Subcutaneous abdominal adipose tissue (tissue), 5 donors: Measurements from ENCODE around the gene STXBP1.

Source experiments
- H3K27ac ChIP-seq: one replicate; pipeline ENCODE4 v1.7.0; 2013; ENCODE audit warnings: low read depth, mild to moderate bottlenecking, inconsistent platforms, low read length, moderate library complexity
- H3K27me3 ChIP-seq, 5 donors: one replicate each; pipeline ENCODE4 v1.7.0; 2013; ENCODE audit warnings: low read length in 5 of 5, inconsistent platforms in 1 of 5; ENCODE audit not compliant: control insufficient read depth in 5 of 5, insufficient read depth in 4 of 5
- H3K36me3 ChIP-seq, 5 donors: one replicate each; pipeline ENCODE4 v1.7.0; 2013; ENCODE audit warnings: low read length in 5 of 5; ENCODE audit not compliant: control insufficient read depth in 5 of 5, insufficient read depth in 5 of 5
- H3K4me1 ChIP-seq, 5 donors: one replicate each; pipeline ENCODE4 v1.7.0; 2013; ENCODE audit warnings: low read length in 5 of 5, mild to moderate bottlenecking in 3 of 5, moderate library complexity in 1 of 5; ENCODE audit not compliant: control insufficient read depth in 5 of 5, insufficient read depth in 5 of 5
- H3K4me3 ChIP-seq, 5 donors: one replicate each; pipeline ENCODE4 v1.7.0; 2013; ENCODE audit warnings: low read length in 5 of 5, low read depth in 1 of 5
- H3K9ac ChIP-seq, 5 donors: one replicate each; pipeline ENCODE4 v1.7.0; 2013; ENCODE audit warnings: low read length in 5 of 5, mild to moderate bottlenecking in 4 of 5, moderate library complexity in 3 of 5
- H3K9me3 ChIP-seq, 5 donors: one replicate each; pipeline ENCODE4 v1.7.0; 2013; ENCODE audit warnings: low read length in 5 of 5; ENCODE audit not compliant: control insufficient read depth in 5 of 5
- donor health status: healthy.
- donor health status: healthy.
- donor health status: healthy.
- donor health status: healthy.
- donor health status: healthy.

The STXBP1 gene

GRCh38 chr9:127686461-127687393, 74.7 kb downstream of the STXBP1 start:
- no peak overlapping the region for H3K9ac ChIP-seq
- no peaks in the 10 kb centered on the region for H3K27me3 ChIP-seq

GRCh38 chr9:127689329-127690000, 77.4 kb downstream of the STXBP1 start:
- no peaks in the 10 kb centered on the region for H3K27me3 ChIP-seq
- peaks cover 0 to 14% (median 0%) of the 10 kb centered on the region in 5 donors for H3K4me1 ChIP-seq
- H3K27ac ChIP-seq, result no peak overlapping the region
- no peak overlapping the region for H3K4me3 ChIP-seq
- H3K36me3 ChIP-seq, result peaks cover 3 to 85% (median 68%) of the 10 kb centered on the region in 5 donors
- H3K9ac ChIP-seq, result no peak overlapping the region
- no peaks in the 10 kb centered on the region for H3K9me3 ChIP-seq

More at GRCh38 chr9:127686461-127687393, 74.7 kb downstream of the STXBP1 start:
- H3K4me3 ChIP-seq, result no peak overlapping the region
- H3K27ac ChIP-seq, result no peak overlapping the region
- peaks cover 3 to 95% (median 88%) of the 10 kb centered on the region in 5 donors for H3K36me3 ChIP-seq
- peaks cover 0 to 14% (median 0%) of the 10 kb centered on the region in 5 donors for H3K4me1 ChIP-seq
- H3K9me3 ChIP-seq, result no peaks in the 10 kb centered on the region

- Histone ChIP-seq H3K36me3 (peaks cover 3 to 76% (median 61%) of the 10 kb centered on the region in 5 donors), H3K4me1 (peaks cover 0 to 14% (median 0%) of the 10 kb centered on the region in 5 donors), H3K27ac (no peak overlapping the region), H3K4me3 (no peak overlapping the region), H3K9me3 (no peaks in the 10 kb centered on the region), H3K9ac (no peak overlapping the region), H3K27me3 (no peaks in the 10 kb centered on the region)
Measured at GRCh38 chr9:127690735-127691134, 78.7 kb downstream of the STXBP1 start.

DNA sequence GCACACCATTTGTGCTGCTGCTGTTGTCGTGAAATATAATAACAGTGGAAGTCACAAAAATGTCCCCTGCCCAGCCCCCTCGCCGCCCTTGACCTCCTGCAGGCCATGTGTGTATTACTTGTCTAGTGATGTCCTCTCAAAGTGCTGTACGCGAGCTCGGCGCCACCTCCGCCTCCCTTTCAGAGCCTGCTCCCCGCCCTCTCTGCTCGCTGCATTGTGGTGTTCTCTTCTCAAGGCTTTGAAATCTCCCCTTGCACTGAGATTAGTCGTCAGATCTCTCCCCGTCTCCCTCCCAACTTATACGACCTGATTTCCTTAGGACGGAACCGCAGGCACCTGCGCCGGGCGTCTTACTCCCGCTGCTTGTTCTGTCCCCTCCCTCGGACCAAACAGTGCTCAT, 80.0 kb downstream of the STXBP1 start:
- H3K9ac ChIP-seq, result no peak overlapping the region
- peaks cover 3 to 63% (median 48%) of the 10 kb centered on the region in 5 donors for H3K36me3 ChIP-seq
- H3K9me3 ChIP-seq, result no peaks in the 10 kb centered on the region
- no peak overlapping the region for H3K27ac ChIP-seq
- H3K4me3 ChIP-seq, result no peak overlapping the region
- H3K4me1 ChIP-seq, result peaks cover 0 to 17% (median 0%) of the 10 kb centered on the region in 5 donors
- no peaks in the 10 kb centered on the region for H3K27me3 ChIP-seq

DNA sequence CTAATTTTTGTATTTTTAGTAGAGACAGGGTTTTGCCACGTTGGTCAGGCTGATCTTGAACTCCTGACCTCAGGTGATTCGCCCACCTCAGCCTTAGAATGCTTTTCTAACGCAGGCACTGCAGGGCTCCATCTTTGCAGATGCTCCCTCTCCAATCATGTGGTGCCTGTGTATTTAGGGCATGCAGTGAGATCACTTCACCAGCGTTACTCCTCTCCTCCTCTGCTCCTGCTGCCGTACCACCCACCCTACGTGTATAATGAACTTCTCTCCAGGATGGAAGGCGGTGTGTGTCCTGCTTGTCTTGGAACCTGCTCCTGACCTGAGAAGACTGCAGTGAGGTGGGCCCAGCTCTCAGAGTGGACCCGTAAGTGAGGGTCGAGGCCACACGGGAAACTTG, 81.1 kb downstream of the STXBP1 start:
- Histone ChIP-seq H3K27ac (no peak overlapping the region), H3K27me3 (no peaks in the 10 kb centered on the region), H3K4me3 (no peak overlapping the region), H3K9me3 (no peaks in the 10 kb centered on the region), H3K4me1 (peaks cover 0 to 21% (median 0%) of the 10 kb centered on the region in 5 donors), H3K9ac (no peak overlapping the region), H3K36me3 (peaks cover 3 to 53% (median 39%) of the 10 kb centered on the region in 5 donors)

DNA sequence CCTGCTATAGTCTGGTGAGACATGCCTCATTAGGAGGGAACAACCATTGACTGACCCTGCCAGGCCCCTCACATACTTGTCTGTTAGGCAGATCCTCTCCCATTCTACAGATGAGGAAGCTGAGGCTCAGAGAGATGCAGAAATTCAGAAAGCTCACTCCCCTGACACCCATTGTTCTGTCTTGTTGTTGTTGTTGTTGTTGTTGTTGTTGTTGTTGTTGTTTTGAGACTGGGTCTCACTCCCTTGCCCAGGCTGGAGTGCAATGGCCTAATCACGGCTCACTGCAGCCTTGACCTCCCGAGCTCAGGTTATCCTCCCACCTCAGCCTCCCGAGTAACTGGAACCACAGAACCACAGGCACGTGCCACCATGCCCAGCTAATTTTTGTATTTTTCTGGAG, 81.6 kb downstream of the STXBP1 start:
- no peaks in the 10 kb centered on the region for H3K9me3 ChIP-seq
- peaks cover 3 to 48% (median 37%) of the 10 kb centered on the region in 5 donors for H3K36me3 ChIP-seq
- no peak overlapping the region for H3K27ac ChIP-seq
- H3K4me1 ChIP-seq, result peaks cover 0 to 20% (median under 1%) of the 10 kb centered on the region in 5 donors
- no peak overlapping the region for H3K9ac ChIP-seq
- H3K4me3 ChIP-seq, result no peak overlapping the region
- no peaks in the 10 kb centered on the region for H3K27me3 ChIP-seq

DNA sequence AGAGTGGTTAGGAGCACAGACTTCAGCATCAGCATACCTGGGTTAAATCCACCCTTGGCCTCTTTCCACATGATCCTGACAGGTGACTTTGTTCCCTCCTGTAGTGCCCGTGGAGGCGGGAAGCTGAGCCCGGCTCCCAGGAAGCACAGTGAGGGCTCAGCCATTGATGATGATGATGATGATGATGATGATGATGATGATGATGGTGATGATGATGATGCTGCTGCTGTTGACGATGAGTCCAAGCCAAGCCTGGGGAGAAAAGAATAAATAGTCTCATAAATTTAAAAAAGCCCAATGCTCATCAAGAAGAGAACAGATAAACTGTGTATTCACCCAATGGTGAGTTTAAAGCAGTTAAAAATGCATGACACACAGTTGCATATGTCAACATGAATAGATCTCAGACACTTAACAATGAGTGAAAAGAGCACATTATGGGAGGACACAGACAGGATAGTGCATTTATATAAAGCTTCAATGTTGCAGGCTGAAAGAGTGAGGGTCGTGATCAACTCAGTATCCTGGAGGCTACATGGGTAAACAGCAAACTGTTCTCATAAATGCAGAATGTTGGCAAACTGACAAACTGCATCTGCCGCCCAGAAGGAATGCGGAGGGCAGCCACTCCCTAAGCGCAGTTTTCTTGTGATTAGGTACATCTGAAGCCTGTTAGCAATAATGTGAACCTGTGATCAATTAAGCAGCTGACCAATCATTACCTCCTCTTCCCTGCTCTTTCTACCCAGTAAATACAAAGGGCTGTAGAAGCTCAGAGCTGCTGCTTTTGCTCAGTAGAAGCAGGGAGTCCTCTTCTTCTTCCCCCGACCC, 83.0 kb downstream of the STXBP1 start:
- Histone ChIP-seq H3K9ac (no peak overlapping the region), H3K4me3 (no peak overlapping the region), H3K27ac (no peak overlapping the region), H3K36me3 (peaks cover 3 to 33% (median 28%) of the 10 kb centered on the region in 5 donors), H3K4me1 (peaks cover 0 to 17% (median 11%) of the 10 kb centered on the region in 5 donors), H3K27me3 (no peaks in the 10 kb centered on the region), H3K9me3 (no peaks in the 10 kb centered on the region)

DNA sequence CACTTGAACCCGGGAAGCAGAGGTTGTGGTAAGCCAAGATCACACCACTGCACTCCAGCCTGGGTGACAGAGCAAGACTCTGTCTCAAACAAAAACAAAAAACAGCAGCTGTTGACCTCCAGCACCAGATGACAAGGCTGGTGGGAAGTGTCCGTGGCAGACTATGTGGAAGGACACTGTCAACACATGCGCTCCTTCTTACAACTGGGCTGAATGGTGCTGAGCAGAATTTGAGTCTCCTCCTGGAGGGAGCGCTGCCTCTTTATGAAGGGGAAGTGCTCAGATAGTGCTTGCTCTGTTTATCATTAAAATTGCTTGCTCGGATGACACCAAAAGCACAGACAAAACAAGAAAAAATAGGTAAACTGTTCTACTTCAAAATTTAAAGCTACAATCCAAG, 85.5 kb downstream of the STXBP1 start:
- H3K4me1 ChIP-seq, result peaks cover 0 to 17% (median 11%) of the 10 kb centered on the region in 5 donors
- H3K27ac ChIP-seq, result no peak overlapping the region
- no peak overlapping the region for H3K9ac ChIP-seq
- H3K4me3 ChIP-seq, result no peak overlapping the region
- H3K9me3 ChIP-seq, result no peaks in the 10 kb centered on the region
- peaks cover 0 to 10% (median 7%) of the 10 kb centered on the region in 5 donors for H3K36me3 ChIP-seq
- no peaks in the 10 kb centered on the region for H3K27me3 ChIP-seq

DNA sequence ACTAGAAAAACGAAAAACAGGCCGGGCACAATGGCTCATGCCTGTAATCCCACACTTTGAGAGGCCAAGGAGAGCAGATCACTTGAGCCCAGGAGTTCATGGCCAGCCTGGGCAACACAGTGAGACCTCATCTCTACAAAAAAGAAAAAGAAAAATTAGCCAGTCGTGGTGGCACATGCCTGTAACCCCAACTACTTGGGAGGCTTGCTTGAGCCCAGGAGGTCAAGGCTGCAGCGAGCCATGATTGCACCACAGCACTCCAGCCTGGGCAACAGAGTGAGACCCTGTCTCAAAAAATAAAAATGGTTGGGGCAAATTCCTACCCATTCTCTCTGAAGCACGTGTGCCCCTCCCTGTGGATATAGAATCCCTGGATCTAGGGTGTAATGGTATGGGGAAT, 86.3 kb downstream of the STXBP1 start:
- Histone ChIP-seq H3K36me3 (peaks cover 0 to 4% (median 4%) of the 10 kb centered on the region in 5 donors), H3K27me3 (no peaks in the 10 kb centered on the region), H3K4me3 (no peak overlapping the region), H3K27ac (no peak overlapping the region), H3K4me1 (peaks cover 0 to 17% (median 11%) of the 10 kb centered on the region in 5 donors), H3K9ac (no peak overlapping the region), H3K9me3 (no peaks in the 10 kb centered on the region)
